CD14-positive monocyte (primary cell): ENCODE results near the gene MICU1. TPM values are rescaled to one million over a fixed set of nuclear protein-coding genes. Genes with fewer than 3 reads are reported as not detected.
"Not testable (repeated sequence)": the region's sequence is repeated elsewhere in the genome, so short reads cannot be mapped to it uniquely, and the experiment has no call there.

Experiments used
- DNase-seq, 3 donors: peaks; one replicate each; pipeline ENCODE4 v3.0.0-alpha.2; 2011 to 2022
- H2AFZ ChIP-seq: 2 replicates; pipeline ENCODE4 v1.6.0; 2012; ENCODE audit warnings: mild to moderate bottlenecking, low read depth, low read length, inconsistent platforms; ENCODE audit not compliant: insufficient read depth, poor library complexity, severe bottlenecking
- H3K27ac ChIP-seq, 2 donors: 1 replicate in 1 of 2; 2 replicates in 1 of 2; pipeline ENCODE4 v1.5.1; 2012 to 2013; ENCODE audit warnings: low read length in 2 of 2, control low read depth in 1 of 2, inconsistent platforms in 1 of 2, low read depth in 1 of 2, mild to moderate bottlenecking in 1 of 2
- H3K27me3 ChIP-seq, 2 donors: one replicate each; pipeline versions ENCODE4 v1.6.0 to v1.6.1; 2011 to 2013; ENCODE audit warnings: low read length in 2 of 2; ENCODE audit not compliant: control insufficient read depth in 2 of 2, insufficient read depth in 2 of 2
- H3K36me3 ChIP-seq, 2 donors: replicated peaks in 1 of 2; 1 replicate in 1 of 2; 2 replicates in 1 of 2; pipeline versions ENCODE4 v1.5.1 to v1.6.1; 2012 to 2013; ENCODE audit warnings: low read length in 2 of 2, control low read depth in 1 of 2, inconsistent platforms in 1 of 2, mild to moderate bottlenecking in 1 of 2; ENCODE audit not compliant: insufficient read depth in 2 of 2, control insufficient read depth in 1 of 2
- H3K4me1 ChIP-seq, 2 donors: 1 replicate in 1 of 2; 2 replicates in 1 of 2; pipeline versions ENCODE4 v1.5.1 to v1.6.1; 2012 to 2013; ENCODE audit warnings: low read length in 2 of 2, control low read depth in 1 of 2, inconsistent platforms in 1 of 2, mild to moderate bottlenecking in 1 of 2, moderate library complexity in 1 of 2; ENCODE audit not compliant: insufficient read depth in 2 of 2, control insufficient read depth in 1 of 2
- H3K4me2 ChIP-seq: replicated peaks from 2 replicates; pipeline ENCODE3; 2012; ENCODE audit warnings: low read length, moderate library complexity, mild to moderate bottlenecking; ENCODE audit not compliant: poor library complexity, severe bottlenecking; ENCODE audit errors: extremely low read depth
- H3K4me3 ChIP-seq, 3 experiments: fragments of 200-600 bp in 1 of 3; sonication (generic) in 1 of 3; replicated peaks in 1 of 3; 1 replicate in 2 of 3; 2 replicates in 1 of 3; pipeline ENCODE4 v1.5.1; 2011 to 2013; ENCODE audit warnings: low read length in 3 of 3, mild to moderate bottlenecking in 3 of 3, control low read depth in 2 of 3, low read depth in 2 of 3, inconsistent platforms in 1 of 3, moderate library complexity in 1 of 3
- H3K79me2 ChIP-seq: 2 replicates; pipeline ENCODE4 v1.6.0; 2012; ENCODE audit warnings: mild to moderate bottlenecking, control low read depth, inconsistent platforms, low read length, moderate library complexity; ENCODE audit not compliant: insufficient read depth
- H3K9ac ChIP-seq: 2 replicates; pipeline ENCODE4 v1.6.0; 2017; ENCODE audit warnings: low read length, mild to moderate bottlenecking; ENCODE audit not compliant: insufficient read depth, poor library complexity, severe bottlenecking
- H3K9me3 ChIP-seq, 2 donors: replicated peaks in 1 of 2; 1 replicate in 1 of 2; 2 replicates in 1 of 2; pipeline versions ENCODE4 v1.5.1 to v1.6.1; 2012 to 2013; ENCODE audit warnings: low read length in 2 of 2, control low read depth in 1 of 2; ENCODE audit not compliant: control insufficient read depth in 1 of 2, insufficient read depth in 1 of 2
- H4K20me1 ChIP-seq: 2 replicates; pipeline ENCODE4 v1.6.0; 2012; ENCODE audit warnings: mild to moderate bottlenecking, low read length, control low read depth, moderate library complexity; ENCODE audit not compliant: insufficient read depth
- H3K27ac Mint-ChIP-seq, 7 donors: one replicate each; pipeline ENCODE4 v1.8.0; 2020; ENCODE audit warnings: mild to moderate bottlenecking in 7 of 7, mixed read lengths in 7 of 7, moderate library complexity in 6 of 7, inconsistent platforms in 2 of 7
- H3K27me3 Mint-ChIP-seq, 3 donors: one replicate each; pipeline ENCODE4 v1.8.0; 2021 to 2022; ENCODE audit warnings: low read depth in 3 of 3, mild to moderate bottlenecking in 3 of 3, mixed read lengths in 3 of 3, moderate library complexity in 3 of 3, inconsistent platforms in 1 of 3
- H3K36me3 Mint-ChIP-seq, 2 donors: one replicate each; pipeline ENCODE4 v1.8.0; 2020; ENCODE audit warnings: mixed read lengths in 2 of 2, inconsistent platforms in 1 of 2, mild to moderate bottlenecking in 1 of 2
- H3K4me1 Mint-ChIP-seq: one replicate; pipeline ENCODE4 v1.8.0; 2020; ENCODE audit warnings: mild to moderate bottlenecking, mixed read lengths
- H3K4me3 Mint-ChIP-seq, 2 donors: one replicate each; pipeline ENCODE4 v1.8.0; 2020; ENCODE audit warnings: mild to moderate bottlenecking in 2 of 2, mixed read lengths in 2 of 2, moderate library complexity in 1 of 2
- H3K9me3 Mint-ChIP-seq, 7 donors: one replicate each; pipeline ENCODE4 v1.8.0; 2020 to 2022; ENCODE audit warnings: mixed read lengths in 7 of 7, mild to moderate bottlenecking in 6 of 7, moderate library complexity in 6 of 7, inconsistent platforms in 2 of 7
- WGBS: methylation state at CpG from one replicate; pipeline ENCODE4 v1.1.5; 2013; ENCODE audit warnings: missing lambda C conversion rate; ENCODE audit not compliant: insufficient coverage; 5-methylcytosine and 5-hydroxymethylcytosine counted together
- intact Hi-C, 2 donors: fragments of 100-400 bp; cut with micrococcal nuclease; formaldehyde crosslinking; loops; one replicate each; pipeline versions ENCODE4 v1.15.0 to v1.15.1; 2023
- polyA plus RNA-seq, 3 donors: library from polyadenylated mRNA; depleted of rRNA in 1 of 3; unstranded in 2 of 3; stranded (reverse) in 1 of 3; fragments of 300-500 nt in 2 of 3; fragments of >200 nt in 1 of 3; fragmentation: Illumina TruSeq in 2 of 3; gene quantifications; 1 replicate in 2 of 3; 2 replicates in 1 of 3; pipeline ENCODE4 v1.2.3, GENCODE V29; 2012 to 2021
- TF ChIP-seq, protein P1 (sequence below): fragments of 200-600 bp; IDR thresholded peaks from one replicate; pipeline ENCODE4 v1.8.0; 2022; ENCODE audit warnings: antibody characterized with exemption, mild to moderate bottlenecking

Gene MICU1
- polyA plus RNA-seq, 3 donors = 51.1 to 76.4 (median 51.7) TPM

DNA sequence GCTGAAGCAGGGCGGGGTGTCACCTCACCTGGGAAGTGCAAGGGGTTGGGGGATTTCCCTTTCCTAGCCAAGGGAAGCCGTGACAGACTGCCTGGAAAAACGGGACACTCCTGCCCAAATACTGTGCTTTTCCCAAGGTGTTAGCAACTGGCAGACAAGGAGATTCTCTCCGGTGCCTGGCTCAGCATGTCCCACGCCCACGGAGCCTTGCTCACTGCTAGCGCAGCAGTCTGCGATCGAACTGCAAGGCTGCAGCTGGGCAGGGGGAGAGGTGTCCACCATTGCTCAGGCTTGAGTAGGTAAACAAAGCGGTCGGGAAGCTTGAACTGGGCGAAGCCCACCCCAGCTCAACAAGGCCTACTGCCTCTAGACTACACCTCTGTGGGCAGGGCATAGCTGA, 190.3 kb downstream of the MICU1 start:
- WGBS = 99% methylated on average over 10 of the region's 12 CpGs
- Mint-ChIP-seq H3K9me3 (peaks cover 0 to 6% (median 0%) of the 10 kb centered on the region in 7 donors), H3K27ac (peak overlapping the region in 1 of 7 donors; percentile 61), H3K4me3 (no peak overlapping the region), H3K27me3 (peaks cover 0 to 5% (median 0%) of the 10 kb centered on the region in 3 donors), H3K36me3 (peaks cover 28 to 31% of the 10 kb centered on the region in 2 donors), H3K4me1 (peaks cover 13% of the 10 kb centered on the region)
- TF ChIP-seq, protein P1, sequence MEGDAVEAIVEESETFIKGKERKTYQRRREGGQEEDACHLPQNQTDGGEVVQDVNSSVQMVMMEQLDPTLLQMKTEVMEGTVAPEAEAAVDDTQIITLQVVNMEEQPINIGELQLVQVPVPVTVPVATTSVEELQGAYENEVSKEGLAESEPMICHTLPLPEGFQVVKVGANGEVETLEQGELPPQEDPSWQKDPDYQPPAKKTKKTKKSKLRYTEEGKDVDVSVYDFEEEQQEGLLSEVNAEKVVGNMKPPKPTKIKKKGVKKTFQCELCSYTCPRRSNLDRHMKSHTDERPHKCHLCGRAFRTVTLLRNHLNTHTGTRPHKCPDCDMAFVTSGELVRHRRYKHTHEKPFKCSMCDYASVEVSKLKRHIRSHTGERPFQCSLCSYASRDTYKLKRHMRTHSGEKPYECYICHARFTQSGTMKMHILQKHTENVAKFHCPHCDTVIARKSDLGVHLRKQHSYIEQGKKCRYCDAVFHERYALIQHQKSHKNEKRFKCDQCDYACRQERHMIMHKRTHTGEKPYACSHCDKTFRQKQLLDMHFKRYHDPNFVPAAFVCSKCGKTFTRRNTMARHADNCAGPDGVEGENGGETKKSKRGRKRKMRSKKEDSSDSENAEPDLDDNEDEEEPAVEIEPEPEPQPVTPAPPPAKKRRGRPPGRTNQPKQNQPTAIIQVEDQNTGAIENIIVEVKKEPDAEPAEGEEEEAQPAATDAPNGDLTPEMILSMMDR = no peak
- DNase-seq = no peak
- no peaks in the 10 kb centered on the region for H4K20me1 ChIP-seq
- intact Hi-C loops = no loop called here
- no peaks in the 10 kb centered on the region for H3K9me3 ChIP-seq
- no peak overlapping the region for H2AFZ ChIP-seq
- no peak overlapping the region for H3K4me3 ChIP-seq
- H3K4me2 ChIP-seq = no peak overlapping the region
- no peaks in the 10 kb centered on the region for H3K4me1 ChIP-seq
- H3K27ac ChIP-seq = no peak overlapping the region
- H3K27me3 ChIP-seq = no peaks in the 10 kb centered on the region
- no peaks in the 10 kb centered on the region for H3K79me2 ChIP-seq
- H3K36me3 ChIP-seq = peaks cover 2 to 6% of the 10 kb centered on the region in 2 donors
- H3K9ac ChIP-seq = no peak overlapping the region

- WGBS = 100% methylated on average over 1 of the region's 4 CpGs
- not testable (repeated sequence) for H3K4me1 Mint-ChIP-seq
Measured at GRCh38 chr10:72430936-72431335, 194.9 kb downstream of the MICU1 start.

More at GRCh38 chr10:72430936-72431335, 194.9 kb downstream of the MICU1 start:
- H3K36me3 Mint-ChIP-seq = peaks cover 20 to 35% of the 10 kb centered on the region in 2 donors
- intact Hi-C loops, H3K4me2 ChIP-seq, H2AFZ ChIP-seq, DNase-seq, H3K4me3 ChIP-seq, H3K9ac ChIP-seq, H3K27me3 Mint-ChIP-seq, H3K9me3 Mint-ChIP-seq, H3K4me1 ChIP-seq, H4K20me1 ChIP-seq, H3K27ac ChIP-seq, H3K79me2 ChIP-seq, H3K27me3 ChIP-seq, H3K9me3 ChIP-seq, H3K4me3 Mint-ChIP-seq: not testable (repeated sequence)
- peak overlapping the region in 1 of 7 donors; percentile 18 for H3K27ac Mint-ChIP-seq
- peaks cover 2 to 22% of the 10 kb centered on the region in 2 donors for H3K36me3 ChIP-seq
